A549 (cell line): ENCODE results near the gene NPAS2. TPM values are rescaled to one million over a fixed set of nuclear protein-coding genes. Genes with fewer than 3 reads are reported as not detected.

ENCODE experiments used
- ATAC-seq, 2 experiments: fragments of 200-7000 bp in 1 of 2; fragments of >200 bp in 1 of 2; cut with Nextera tagmentation in 1 of 2; cut with Tn5 transposase in 1 of 2; 3 replicates each; pipeline versions ENCODE4 v1.8.0 to v1.9.1; 2018 to 2020; ENCODE audit warnings: mild to moderate bottlenecking in 1 of 2, moderate library complexity in 1 of 2
- CTCF ChIA-PET: fragments of 300-600 bp; sonication (Branson Sonifier 250); formaldehyde crosslinking; extraction: SDS; loops from one replicate; lab custom pipeline; 2021; ENCODE audit warnings: antibody characterized with exemption, inconsistent platforms; lab: Yijun Ruan, JAX
- POLR2A ChIA-PET: fragments of 350-600 bp; formaldehyde crosslinking; extraction: SDS; loops from one replicate; lab custom pipeline; 2021; ENCODE audit warnings: antibody characterized with exemption, inconsistent platforms; lab: Yijun Ruan, JAX
- DNase-seq, 2 experiments: peaks; one replicate each; pipeline versions ENCODE4 v3.0.0 to v3.0.0-alpha.2; 2011 to 2016; ENCODE audit warnings: low read depth in 1 of 2, low spot score in 1 of 2
- FAIRE-seq: peaks from 2 replicates; lab custom pipeline; 2011; peaks lifted over from hg19 to GRCh38; lab: Jason Lieb, UNC
- H3K27ac ChIP-seq, 2 experiments: fragments of >200 bp; sonication (Bioruptor Twin); formaldehyde crosslinking; 3 replicates each; pipeline ENCODE4 v1.5.1; 2016 to 2017
- H3K4me1 ChIP-seq: fragments of >200 bp; sonication (Bioruptor Twin); formaldehyde crosslinking; 3 replicates; pipeline ENCODE4 v1.6.1; 2016
- H3K4me2 ChIP-seq: fragments of >200 bp; sonication (Bioruptor Twin); formaldehyde crosslinking; 3 replicates; pipeline ENCODE4 v1.6.1; 2016
- H3K4me3 ChIP-seq: fragments of >200 bp; sonication (Bioruptor Twin); formaldehyde crosslinking; 3 replicates; pipeline ENCODE4 v1.5.1; 2016
- H3K9me3 ChIP-seq: fragments of >200 bp; sonication (Bioruptor Twin); formaldehyde crosslinking; 3 replicates; pipeline ENCODE4 v1.6.1; 2016
- ATOH8 ChIP-seq: fragments of 250-450 bp; sonication (Bioruptor Pico); IDR thresholded peaks from 2 replicates; pipeline ENCODE4 v1.5.0; 2020; ENCODE audit warnings: low read depth, mild to moderate bottlenecking, moderate library complexity
- BHLHE40 ChIP-seq: IDR thresholded peaks from 2 replicates; pipeline ENCODE4 v1.6.1; 2012; ENCODE audit warnings: low read depth, low read length, inconsistent platforms
- CBX2 ChIP-seq: fragments of 200-600 bp; sonication (generic); IDR thresholded peaks from 2 replicates; pipeline ENCODE4 v1.6.1; 2016; ENCODE audit warnings: low read depth, mild to moderate bottlenecking, borderline replicate concordance
- CBX8 ChIP-seq: fragments of 200-600 bp; sonication (generic); IDR thresholded peaks from 2 replicates; pipeline ENCODE4 v1.6.1; 2016
- EHMT2 ChIP-seq: fragments of 200-600 bp; sonication (generic); IDR thresholded peaks from 2 replicates; pipeline ENCODE4 v1.6.1; 2016; ENCODE audit warnings: antibody characterized with exemption, low read depth, mild to moderate bottlenecking, moderate library complexity
- EP300 ChIP-seq, 2 experiments: fragments of >200 bp; sonication (Bioruptor Twin); formaldehyde crosslinking; IDR thresholded peaks; 2 replicates in 1 of 2; 3 replicates in 1 of 2; pipeline ENCODE4 v1.6.1; 2016 to 2017
- FOSL2 ChIP-seq, 2 experiments: fragments of 450-650 bp in 1 of 2; fragments of >200 bp in 1 of 2; sonication (Bioruptor Twin) in 1 of 2; formaldehyde crosslinking; IDR thresholded peaks; 2 replicates each; pipeline versions ENCODE4 v1.5.0 to v1.6.1; 2016 to 2020; ENCODE audit warnings: mild to moderate bottlenecking in 1 of 2, moderate library complexity in 1 of 2
- FOXS1 ChIP-seq: fragments of 250-450 bp; sonication (Bioruptor Pico); IDR thresholded peaks from 2 replicates; pipeline ENCODE4 v1.5.0; 2020; ENCODE audit warnings: mild to moderate bottlenecking, moderate library complexity
- HES2 ChIP-seq: fragments of >200 bp; sonication (Bioruptor Twin); formaldehyde crosslinking; IDR thresholded peaks from 2 replicates; pipeline ENCODE4 v1.6.1; 2016
- HEYL ChIP-seq: fragments of 250-450 bp; sonication (Bioruptor Pico); IDR thresholded peaks from 2 replicates; pipeline ENCODE4 v1.8.0; 2021; ENCODE audit warnings: mild to moderate bottlenecking, moderate library complexity
- HOXB5 ChIP-seq: fragments of 250-450 bp; sonication (Bioruptor Pico); IDR thresholded peaks from 2 replicates; pipeline ENCODE4 v1.5.0; 2020; ENCODE audit warnings: mild to moderate bottlenecking, moderate library complexity
- JUN ChIP-seq, 2 experiments: fragments of >200 bp; sonication (Bioruptor Twin); formaldehyde crosslinking; IDR thresholded peaks; 2 replicates in 1 of 2; 3 replicates in 1 of 2; pipeline ENCODE4 v1.6.1; 2016 to 2017
- JUNB ChIP-seq: fragments of >200 bp; sonication (Bioruptor Twin); formaldehyde crosslinking; IDR thresholded peaks from 2 replicates; pipeline ENCODE4 v1.6.1; 2016
- KDM1A ChIP-seq: fragments of 200-600 bp; sonication (generic); IDR thresholded peaks from 2 replicates; pipeline ENCODE4 v1.6.1; 2016; ENCODE audit warnings: low read depth, mild to moderate bottlenecking
- MAFK ChIP-seq: fragments of 450-650 bp; IDR thresholded peaks from 2 replicates; pipeline ENCODE4 v1.6.1; 2014; ENCODE audit not compliant: partially characterized antibody
- MAX ChIP-seq: IDR thresholded peaks from 2 replicates; pipeline ENCODE4 v1.6.1; 2012
- MAZ ChIP-seq: fragments of 150-350 bp; IDR thresholded peaks from 2 replicates; pipeline ENCODE4 v1.6.1; 2014; ENCODE audit warnings: antibody characterized with exemption, low read depth, low read length, borderline replicate concordance
- MYC ChIP-seq: IDR thresholded peaks from 2 replicates; pipeline ENCODE4 v1.6.1; 2012; ENCODE audit warnings: mild to moderate bottlenecking, inconsistent platforms, low read length, improper control_type of control experiment, borderline replicate concordance
- NR3C1 ChIP-seq: fragments of >200 bp; sonication (Bioruptor Twin); formaldehyde crosslinking; IDR thresholded peaks from 3 replicates; pipeline ENCODE4 v1.6.1; 2017
- RAD21 ChIP-seq, 2 experiments: fragments of >200 bp in 1 of 2; sonication (Bioruptor Twin) in 1 of 2; formaldehyde crosslinking in 1 of 2; IDR thresholded peaks in 1 of 2; conservative IDR thresholded peaks in 1 of 2; 2 replicates in 1 of 2; 3 replicates in 1 of 2; pipeline ENCODE4 v1.6.1; 2012 to 2018; ENCODE audit warnings: inconsistent platforms in 1 of 2
- RARB ChIP-seq: fragments of 250-450 bp; sonication (Bioruptor Pico); IDR thresholded peaks from 2 replicates; pipeline ENCODE4 v1.8.0; 2021; ENCODE audit warnings: mild to moderate bottlenecking, moderate library complexity
- RFX5 ChIP-seq: fragments of 450-650 bp; IDR thresholded peaks from 2 replicates; pipeline ENCODE4 v1.7.1; 2014; ENCODE audit warnings: antibody characterized with exemption, mild to moderate bottlenecking, moderate library complexity
- RNF2 ChIP-seq: fragments of 200-600 bp; sonication (generic); IDR thresholded peaks from 2 replicates; pipeline ENCODE4 v1.6.1; 2016; ENCODE audit warnings: low read depth, mild to moderate bottlenecking, antibody characterized with exemption, moderate library complexity, borderline replicate concordance
- SREBF2 ChIP-seq: fragments of 450-650 bp; IDR thresholded peaks from 2 replicates; pipeline ENCODE4 v1.6.1; 2014; ENCODE audit warnings: mild to moderate bottlenecking, moderate library complexity
- TFCP2L1 ChIP-seq: fragments of 250-450 bp; sonication (Bioruptor Pico); IDR thresholded peaks from 2 replicates; pipeline ENCODE4 v1.5.0; 2021; ENCODE audit warnings: mild to moderate bottlenecking
- ZSCAN20 ChIP-seq: fragments of 250-450 bp; sonication (Bioruptor Pico); IDR thresholded peaks from 2 replicates; pipeline ENCODE4 v1.8.0; 2022; ENCODE audit warnings: mild to moderate bottlenecking, moderate library complexity
- WGBS: methylation state at CpG from one replicate; pipeline ENCODE4 v1.1.6; 2017; ENCODE audit errors: missing lambda C conversion rate; 5-methylcytosine and 5-hydroxymethylcytosine counted together
- polyA plus RNA-seq, 4 experiments: library from polyadenylated mRNA; depleted of rRNA in 3 of 4; stranded (reverse); fragments of >200 nt; fragmentation: RNase III in 1 of 4; extraction: RNeasy Plus Mini Kit Qiagen cat#74134 plus additional on column Dnase treatment in 1 of 4; gene quantifications; 2 replicates in 3 of 4; 3 replicates in 1 of 4; pipeline ENCODE4 v1.2.3, GENCODE V29; 2011 to 2017
- TF ChIP-seq, protein P1 (sequence below): fragments of >200 bp; sonication (Bioruptor Twin); formaldehyde crosslinking; IDR thresholded peaks from 3 replicates; pipeline ENCODE4 v1.6.1; 2016
- TF ChIP-seq, protein P2 (sequence below): fragments of 150-350 bp; IDR thresholded peaks from 2 replicates; pipeline ENCODE4 v1.6.1; 2014; ENCODE audit warnings: low read depth, mild to moderate bottlenecking, low read length

The NPAS2 gene
- polyA plus RNA-seq, 2 of the 4 experiments (the other 2 are of a cell fraction), result 31.4 to 56.1 TPM

- FAIRE-seq (no peak), ATAC-seq (no peak), DNase-seq (no peak)
- ChIA-PET CTCF (interaction anchor here (1.5 to 2.0 kb wide), 3 partner anchors 8 to 373 kb away, joined by 3 to 11 read pairs (median 6); no protein-coding TSS in a partner anchor), POLR2A (no interaction called here)
- Histone ChIP-seq H3K4me2 (no peak overlapping the region), H3K4me1 (peaks cover 13% of the 10 kb centered on the region), H3K4me3 (no peak overlapping the region), H3K9me3 (no peaks in the 10 kb centered on the region), H3K27ac (no peak overlapping the region)
- 93% methylated on average over 12 of the region's 12 CpGs for WGBS
- TF ChIP-seq SREBF2, result no peak
- no peak for TF ChIP-seq MAZ
- no peak for TF ChIP-seq MYC
- no peak for TF ChIP-seq JUN (IDR thresholded peaks at IDR 0.05)
- TF ChIP-seq EP300 (IDR thresholded peaks at IDR 0.05), result no peak
Observed at GRCh38 chr2:100980046-100980445, 160.1 kb downstream of the NPAS2 start.

- ChIA-PET CTCF (interaction anchor here (1.5 to 3.1 kb wide), 3 partner anchors 9 to 374 kb away, joined by 3 to 22 read pairs (median 6); no protein-coding TSS in a partner anchor), POLR2A (no interaction called here)
- no peak overlapping the region for H3K4me3 ChIP-seq
- ATAC-seq (no peak), DNase-seq (no peak), FAIRE-seq (no peak)
- no peak overlapping the region for H3K27ac ChIP-seq
- no peaks in the 10 kb centered on the region for H3K9me3 ChIP-seq
- no peak overlapping the region for H3K4me2 ChIP-seq
- H3K4me1 ChIP-seq, result peaks cover 13% of the 10 kb centered on the region
- TF ChIP-seq NR3C1 (no peak), RFX5 (no peak), RARB (CRISPR knock-in tag) (no peak), RNF2 (no peak), FOXS1 (CRISPR knock-in tag) (no peak), CBX2 (no peak), HES2 (no peak), MAFK (no peak), MAX (no peak), EHMT2 (no peak), ATOH8 (CRISPR knock-in tag) (no peak), TFCP2L1 (CRISPR knock-in tag) (no peak), CBX8 (no peak), KDM1A (no peak), RAD21 (conservative IDR thresholded peaks at IDR 0.05 in 1 of 2, IDR thresholded peaks at IDR 0.05 in 1 of 2) (no peak), ZSCAN20 (CRISPR knock-in tag) (no peak), SREBF2 (no peak)
- TF ChIP-seq, protein P1, sequence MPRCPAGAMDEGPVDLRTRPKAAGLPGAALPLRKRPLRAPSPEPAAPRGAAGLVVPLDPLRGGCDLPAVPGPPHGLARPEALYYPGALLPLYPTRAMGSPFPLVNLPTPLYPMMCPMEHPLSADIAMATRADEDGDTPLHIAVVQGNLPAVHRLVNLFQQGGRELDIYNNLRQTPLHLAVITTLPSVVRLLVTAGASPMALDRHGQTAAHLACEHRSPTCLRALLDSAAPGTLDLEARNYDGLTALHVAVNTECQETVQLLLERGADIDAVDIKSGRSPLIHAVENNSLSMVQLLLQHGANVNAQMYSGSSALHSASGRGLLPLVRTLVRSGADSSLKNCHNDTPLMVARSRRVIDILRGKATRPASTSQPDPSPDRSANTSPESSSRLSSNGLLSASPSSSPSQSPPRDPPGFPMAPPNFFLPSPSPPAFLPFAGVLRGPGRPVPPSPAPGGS, result no peak
- 82% methylated on average over 2 of the region's 2 CpGs for WGBS
Observed at GRCh38 chr2:100981011-100981410, 161.1 kb downstream of the NPAS2 start.

- Histone ChIP-seq H3K4me3 (no peak overlapping the region), H3K9me3 (no peaks in the 10 kb centered on the region), H3K27ac (0 out of 6 replicates have a peak overlapping the region, but pooled peaks of 1 of the 2 experiments have one; percentile 74), H3K4me2 (no peak overlapping the region), H3K4me1 (peaks cover 13% of the 10 kb centered on the region)
- ChIA-PET POLR2A (no interaction called here), CTCF (interaction anchor here (1.0 to 3.1 kb wide), 7 partner anchors 9 to 388 kb away, joined by 4 to 22 read pairs (median 9); no protein-coding TSS in a partner anchor)
- 47% methylated on average over 6 of the region's 8 CpGs for WGBS
- TF ChIP-seq HEYL (CRISPR knock-in tag) (no peak), SREBF2 (no peak), BHLHE40 (no peak), JUNB (no peak), MAZ (no peak), RAD21 (conservative IDR thresholded peaks at IDR 0.05 in 1 of 2, IDR thresholded peaks at IDR 0.05 in 1 of 2) (no peak; a peak in 1 of 5 replicates), ZSCAN20 (CRISPR knock-in tag) (no peak), CBX2 (no peak), HOXB5 (CRISPR knock-in tag) (no peak), FOSL2 (IDR thresholded peaks at IDR 0.05) (no peak), FOSL2 (CRISPR knock-in tag; IDR thresholded peaks at IDR 0.05) (no peak), HES2 (no peak)
- TF ChIP-seq, protein P2, sequence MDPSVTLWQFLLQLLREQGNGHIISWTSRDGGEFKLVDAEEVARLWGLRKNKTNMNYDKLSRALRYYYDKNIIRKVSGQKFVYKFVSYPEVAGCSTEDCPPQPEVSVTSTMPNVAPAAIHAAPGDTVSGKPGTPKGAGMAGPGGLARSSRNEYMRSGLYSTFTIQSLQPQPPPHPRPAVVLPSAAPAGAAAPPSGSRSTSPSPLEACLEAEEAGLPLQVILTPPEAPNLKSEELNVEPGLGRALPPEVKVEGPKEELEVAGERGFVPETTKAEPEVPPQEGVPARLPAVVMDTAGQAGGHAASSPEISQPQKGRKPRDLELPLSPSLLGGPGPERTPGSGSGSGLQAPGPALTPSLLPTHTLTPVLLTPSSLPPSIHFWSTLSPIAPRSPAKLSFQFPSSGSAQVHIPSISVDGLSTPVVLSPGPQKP, result no peak
- TF ChIP-seq, protein P1, result no peak
- DNase-seq (peak in 1 of 2 experiments; percentile 21), FAIRE-seq (no peak), ATAC-seq (peak; percentile 60 to 62; a peak in 4 of 6 replicates)
Observed at GRCh38 chr2:100982431-100982861, 162.5 kb downstream of the NPAS2 start.
